Stimulated activated CD4-positive, alpha-beta T cell treated with anti-CD3 and anti-CD28 coated beads, Interleukin-12 subunit alpha, Interleukin-12 subunit beta, amount 100 ng/mL, for 24 hours (primary cell): ENCODE data around the gene ABCB10.
A peak's percentile ranks its signal among the peaks of the same experiment; 100 is the strongest.
"Not testable (repeated sequence)": the region's sequence is repeated elsewhere in the genome, so short reads cannot be mapped to it uniquely, and the experiment has no call there.

Experiments
- DNase-seq, 2 experiments: peaks; one replicate each; pipeline ENCODE4 v3.0.0-alpha.2; 2020; ENCODE audit warnings: low read depth in 2 of 2

ABCB10 gene

GRCh38 chr1:229558460-229559335 lies at the start of gene ABCB10:
TSS of gene ABCB10 (minus strand) at chr1:229558707. CDS start at chr1:229558652, 55 bp downstream.
- DNase-seq: peak; percentile 80 to 86

GRCh38 chr1:229607370-229607769 lies 48.9 kb upstream of the ABCB10 start:
- no peak for DNase-seq

GRCh38 chr1:229603371-229604005 lies 45.0 kb upstream of the ABCB10 start:
- no peak for DNase-seq

- no peak for DNase-seq
Measured at GRCh38 chr1:229600229-229600628, 41.7 kb upstream of the ABCB10 start.

- no peak for DNase-seq
Measured at GRCh38 chr1:229599218-229599954, 40.9 kb upstream of the ABCB10 start.

- no peak for DNase-seq
Measured at GRCh38 chr1:229597877-229598276, 39.4 kb upstream of the ABCB10 start.

- no peak for DNase-seq
Measured at GRCh38 chr1:229596925-229597699, 38.6 kb upstream of the ABCB10 start.

- DNase-seq: not testable (repeated sequence)
Measured at GRCh38 chr1:229595876-229596275, 37.4 kb upstream of the ABCB10 start.

- no peak for DNase-seq
Measured at GRCh38 chr1:229594227-229595008, 35.9 kb upstream of the ABCB10 start.

GRCh38 chr1:229593800-229594199 lies 35.3 kb upstream of the ABCB10 start:
- no peak for DNase-seq

GRCh38 chr1:229590119-229590518 lies 31.6 kb upstream of the ABCB10 start:
- DNase-seq: no peak

- DNase-seq: no peak
Measured at GRCh38 chr1:229585338-229585737, 26.8 kb upstream of the ABCB10 start.

- DNase-seq: no peak
Measured at GRCh38 chr1:229582715-229583114, 24.2 kb upstream of the ABCB10 start.

GRCh38 chr1:229582011-229582694 lies 23.6 kb upstream of the ABCB10 start:
- no peak for DNase-seq

- no peak for DNase-seq
Measured at GRCh38 chr1:229581485-229581884, 23.0 kb upstream of the ABCB10 start.

- no peak for DNase-seq
Measured at GRCh38 chr1:229579059-229579673, 20.7 kb upstream of the ABCB10 start.

GRCh38 chr1:229578168-229579058 lies 19.9 kb upstream of the ABCB10 start:
- DNase-seq: no peak

- DNase-seq: no peak
Measured at GRCh38 chr1:229574679-229575442, 16.4 kb upstream of the ABCB10 start.
